ENCODE measurements around the gene TMEM79. TPM values are rescaled to one million over a fixed set of nuclear protein-coding genes. Genes with fewer than 3 reads are reported as not detected.
"Not testable (repeated sequence)": the region's sequence is repeated elsewhere in the genome, so short reads cannot be mapped to it uniquely, and the experiment has no call there.

TMEM79 gene
- total and polyA plus RNA-seq, 4 donors, result 1.6 to 6.8 (median 3.8) TPM

- DNase-seq (ENCODE audit: low read depth in 4 of 6, low spot score in 6 of 6), result no peak
- Histone ChIP-seq H3K4me3 (ENCODE audit: low read depth, low read length) (no peak overlapping the region), H3K4me1 (ENCODE audit: control insufficient read depth, insufficient read depth, low read length) (no peaks in the 10 kb centered on the region), H3K27ac (ENCODE audit: low read depth, low read length) (no peak overlapping the region), H3K9me3 (ENCODE audit: control insufficient read depth, insufficient read depth, low read length) (no peaks in the 10 kb centered on the region), H3K36me3 (ENCODE audit: control insufficient read depth, insufficient read depth, low read length) (peaks cover 78% of the 10 kb centered on the region), H3K27me3 (ENCODE audit: control insufficient read depth, insufficient read depth, low read length) (no peaks in the 10 kb centered on the region)
- 88% methylated on average over 1 of the region's 3 CpGs for WGBS (ENCODE audit: insufficient coverage)
Measured at GRCh38 chr1:156320560-156320959, 36.4 kb downstream of the TMEM79 start.

- not testable (repeated sequence) for H3K4me1 ChIP-seq (ENCODE audit: control insufficient read depth, insufficient read depth, low read length); H3K27me3 ChIP-seq (ENCODE audit: control insufficient read depth, insufficient read depth, low read length); DNase-seq (ENCODE audit: low read depth in 4 of 6, low spot score in 6 of 6); H3K27ac ChIP-seq (ENCODE audit: low read depth, low read length); H3K9me3 ChIP-seq (ENCODE audit: control insufficient read depth, insufficient read depth, low read length); H3K4me3 ChIP-seq (ENCODE audit: low read depth, low read length)
- WGBS (ENCODE audit: insufficient coverage), result 100% methylated on average over 2 of the region's 9 CpGs
- H3K36me3 ChIP-seq (ENCODE audit: control insufficient read depth, insufficient read depth, low read length), result peaks cover 77% of the 10 kb centered on the region
Measured at GRCh38 chr1:156323179-156323578, 39.1 kb downstream of the TMEM79 start.

DNA sequence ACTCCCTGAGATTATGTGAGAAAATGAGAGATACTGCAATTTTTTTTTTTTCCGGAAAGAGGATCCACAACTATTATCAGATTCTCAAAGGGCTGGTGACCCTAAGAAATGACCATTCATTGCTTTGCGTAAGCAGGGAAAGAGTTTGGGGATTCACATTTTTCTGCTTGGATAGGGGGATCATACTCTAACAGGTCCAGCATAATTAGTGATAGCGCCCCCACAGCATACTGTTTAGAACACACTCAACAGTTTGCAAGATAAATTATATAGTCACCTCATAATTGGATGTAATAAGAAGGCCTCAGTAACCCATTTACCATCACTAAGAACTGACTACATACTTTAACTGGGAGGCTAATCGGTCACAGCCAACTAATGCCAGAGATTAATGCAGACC, 52.1 kb downstream of the TMEM79 start:
- peaks cover 25% of the 10 kb centered on the region for H3K36me3 ChIP-seq (ENCODE audit: control insufficient read depth, insufficient read depth, low read length)
- H3K4me3 ChIP-seq (ENCODE audit: low read depth, low read length), result no peak overlapping the region
- H3K27ac ChIP-seq (ENCODE audit: low read depth, low read length), result no peak overlapping the region
- WGBS (ENCODE audit: insufficient coverage), result 60% methylated on average over 1 of the region's 4 CpGs
- peak in 1 of 6 donors; percentile 3 for DNase-seq (ENCODE audit: low read depth in 4 of 6, low spot score in 6 of 6)
- no peaks in the 10 kb centered on the region for H3K27me3 ChIP-seq (ENCODE audit: control insufficient read depth, insufficient read depth, low read length)
- peaks cover 5% of the 10 kb centered on the region for H3K4me1 ChIP-seq (ENCODE audit: control insufficient read depth, insufficient read depth, low read length)
- no peaks in the 10 kb centered on the region for H3K9me3 ChIP-seq (ENCODE audit: control insufficient read depth, insufficient read depth, low read length)

DNA sequence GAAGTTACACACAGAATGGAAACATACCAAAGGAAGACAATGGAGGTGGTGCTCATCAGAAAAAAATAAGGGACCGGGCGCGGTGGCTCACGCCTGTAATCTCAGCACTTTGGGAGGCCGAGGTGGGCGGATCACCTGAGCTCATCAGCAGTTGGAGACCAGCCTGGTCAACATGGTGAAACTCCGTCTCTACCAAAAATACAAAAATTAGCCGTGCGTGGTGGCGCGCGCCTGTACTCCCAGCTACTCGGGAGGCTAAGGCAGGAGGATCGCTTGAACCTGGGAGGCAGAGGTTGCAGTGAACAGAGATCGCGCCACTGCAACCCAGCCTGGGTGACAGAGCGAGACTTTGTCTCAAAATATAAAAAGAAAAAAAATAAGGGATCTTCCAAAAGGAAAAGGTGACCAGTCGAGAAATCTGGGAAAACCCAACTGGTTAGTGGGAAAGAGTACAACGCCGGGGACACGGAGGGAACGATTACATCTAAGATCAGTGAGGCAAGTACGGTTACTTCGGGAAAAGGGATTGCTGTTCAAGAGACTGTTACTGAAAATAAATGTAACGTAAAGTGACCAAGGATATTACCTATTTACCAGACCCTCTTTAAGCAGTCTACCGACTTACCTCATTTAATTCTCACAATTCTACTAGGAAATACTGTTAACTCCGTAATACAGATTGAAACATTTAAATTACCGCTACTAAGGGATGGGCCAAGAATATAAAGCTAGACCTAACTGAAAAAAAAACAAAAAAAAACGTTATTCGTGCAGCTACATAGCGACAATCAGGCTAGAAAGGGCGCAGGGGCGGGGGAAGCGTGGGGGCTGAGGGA, 53.1 kb downstream of the TMEM79 start:
- 47% methylated on average over 27 of the region's 34 CpGs for WGBS (ENCODE audit: insufficient coverage)
- Histone ChIP-seq H3K4me1 (ENCODE audit: control insufficient read depth, insufficient read depth, low read length) (peaks cover 5% of the 10 kb centered on the region), H3K9me3 (ENCODE audit: control insufficient read depth, insufficient read depth, low read length) (no peaks in the 10 kb centered on the region), H3K36me3 (ENCODE audit: control insufficient read depth, insufficient read depth, low read length) (peaks cover 15% of the 10 kb centered on the region), H3K4me3 (ENCODE audit: low read depth, low read length) (peak overlapping the region; percentile 89), H3K27ac (ENCODE audit: low read depth, low read length) (peak overlapping the region; percentile 88), H3K27me3 (ENCODE audit: control insufficient read depth, insufficient read depth, low read length) (no peaks in the 10 kb centered on the region)
- peak in 1 of 6 donors; percentile 16 for DNase-seq (ENCODE audit: low read depth in 4 of 6, low spot score in 6 of 6)

- 0% methylated on average over 14 of the region's 14 CpGs for WGBS (ENCODE audit: insufficient coverage)
- DNase-seq (ENCODE audit: low read depth in 4 of 6, low spot score in 6 of 6), result no peak
- H3K4me1 ChIP-seq (ENCODE audit: control insufficient read depth, insufficient read depth, low read length), result peaks cover 5% of the 10 kb centered on the region
Measured at GRCh38 chr1:156337888-156338179, 53.7 kb downstream of the TMEM79 start.

GRCh38 chr1:156338180-156338976, 54.3 kb downstream of the TMEM79 start, which contains the start of the genes CCT3 and TSACC:
Gene CCT3 (minus strand): TSS chr1:156338292. CDS start chr1:156338184, 108 bp downstream.
Gene TSACC (plus strand): TSS chr1:156338526. CDS start chr1:156339758, 1,232 bp downstream.
- H3K27ac ChIP-seq (ENCODE audit: low read depth, low read length), result peak within 1 kb of the TSS; percentile 88
- 0% methylated on average over 44 of the region's 47 CpGs for WGBS (ENCODE audit: insufficient coverage)
- peaks cover 5% of the 10 kb centered on the region for H3K4me1 ChIP-seq (ENCODE audit: control insufficient read depth, insufficient read depth, low read length)
- H3K9me3 ChIP-seq (ENCODE audit: control insufficient read depth, insufficient read depth, low read length), result no peaks in the 10 kb centered on the region
- H3K4me3 ChIP-seq (ENCODE audit: low read depth, low read length), result peak within 1 kb of the TSS; percentile 89
- peaks cover 9% of the 10 kb centered on the region for H3K36me3 ChIP-seq (ENCODE audit: control insufficient read depth, insufficient read depth, low read length)
- DNase-seq (ENCODE audit: low read depth in 4 of 6, low spot score in 6 of 6), result peak; percentile 98 to 100 (median 100)
- H3K27me3 ChIP-seq (ENCODE audit: control insufficient read depth, insufficient read depth, low read length), result no peaks in the 10 kb centered on the region

More at GRCh38 chr1:156337888-156338179, 53.7 kb downstream of the TMEM79 start:
- Histone ChIP-seq H3K27ac (ENCODE audit: low read depth, low read length) (peak overlapping the region; percentile 88), H3K36me3 (ENCODE audit: control insufficient read depth, insufficient read depth, low read length) (peaks cover 13% of the 10 kb centered on the region), H3K4me3 (ENCODE audit: low read depth, low read length) (peak overlapping the region; percentile 89), H3K27me3 (ENCODE audit: control insufficient read depth, insufficient read depth, low read length) (no peaks in the 10 kb centered on the region), H3K9me3 (ENCODE audit: control insufficient read depth, insufficient read depth, low read length) (no peaks in the 10 kb centered on the region)

Other genes with a start within 250 kb of the TMEM79 start
- gene UBQLN4, start 230.5 kb upstream of the TMEM79 start, total RNA-seq, result 10 to 100 TPM; 20.5 to 27.1 TPM
- gene UBQLN4, start 230.5 kb upstream of the TMEM79 start, polyA plus RNA-seq (ENCODE audit: insufficient read length in 2 of 2), result 10 to 100 TPM; 75.4 to 76.2 TPM
- gene LAMTOR2, start 229.5 kb upstream of the TMEM79 start, total RNA-seq, result 10 to 100 TPM; 34.9 to 76.8 TPM
- gene LAMTOR2, start 229.5 kb upstream of the TMEM79 start, polyA plus RNA-seq (ENCODE audit: insufficient read length in 2 of 2), result 10 to 100 TPM; 72.0 to 75.3 TPM
- under 1 TPM in 1 of 2 donors, not detected in 1; 0.39 TPM for gene RAB25, start 223.2 kb upstream of the TMEM79 start, total RNA-seq
- gene RAB25, start 223.2 kb upstream of the TMEM79 start, polyA plus RNA-seq (ENCODE audit: insufficient read length in 2 of 2), result 1 to 10 TPM; 1.1 to 1.2 TPM
- gene MEX3A, start 201.9 kb upstream of the TMEM79 start, total RNA-seq, result 10 to 100 TPM in 1 of 2 donors, 1 to 10 TPM in 1; 5.8 to 12.3 TPM
- 10 to 100 TPM; 35.1 to 39.3 TPM for gene MEX3A, start 201.9 kb upstream of the TMEM79 start, polyA plus RNA-seq (ENCODE audit: insufficient read length in 2 of 2)
- 100 to 1,000 TPM in 1 of 2 donors, 10 to 100 TPM in 1; 78.4 to 138 TPM for gene LMNA, start 169.6 kb upstream of the TMEM79 start, total RNA-seq
- 10 to 100 TPM; 52.1 to 93.3 TPM for gene LMNA, start 169.6 kb upstream of the TMEM79 start, polyA plus RNA-seq (ENCODE audit: insufficient read length in 2 of 2)
- gene SEMA4A, start 130.7 kb upstream of the TMEM79 start, total RNA-seq, result 10 to 100 TPM in 1 of 2 donors, 1 to 10 TPM in 1; 8.2 to 15.9 TPM
- 10 to 100 TPM; 32.2 to 42.0 TPM for gene SEMA4A, start 130.7 kb upstream of the TMEM79 start, polyA plus RNA-seq (ENCODE audit: insufficient read length in 2 of 2)
- 10 to 100 TPM; 15.1 to 19.7 TPM for gene SLC25A44, start 90.2 kb upstream of the TMEM79 start, total RNA-seq
- 10 to 100 TPM; 40.6 to 43.0 TPM for gene SLC25A44, start 90.2 kb upstream of the TMEM79 start, polyA plus RNA-seq (ENCODE audit: insufficient read length in 2 of 2)
- 10 to 100 TPM; 32.6 to 70.6 TPM for gene PMF1, start 71.3 kb upstream of the TMEM79 start, total RNA-seq
- gene PMF1, start 71.3 kb upstream of the TMEM79 start, polyA plus RNA-seq (ENCODE audit: insufficient read length in 2 of 2), result 10 to 100 TPM; 54.9 to 64.8 TPM
- 1 to 10 TPM; 1.5 to 1.9 TPM for gene BGLAP, start 42.1 kb upstream of the TMEM79 start, total RNA-seq
- gene BGLAP, start 42.1 kb upstream of the TMEM79 start, polyA plus RNA-seq (ENCODE audit: insufficient read length in 2 of 2), result 1 to 10 TPM; 2.3 to 5.6 TPM
- gene PAQR6, start 36.3 kb upstream of the TMEM79 start, total RNA-seq, result 10 to 100 TPM; 42.6 to 43.1 TPM
- 100 to 1,000 TPM; 191 to 206 TPM for gene PAQR6, start 36.3 kb upstream of the TMEM79 start, polyA plus RNA-seq (ENCODE audit: insufficient read length in 2 of 2)
- 10 to 100 TPM; 37.2 to 50.9 TPM for gene SMG5, start 1.5 kb upstream of the TMEM79 start, total RNA-seq
- 10 to 100 TPM; 71.5 to 79.8 TPM for gene SMG5, start 1.5 kb upstream of the TMEM79 start, polyA plus RNA-seq (ENCODE audit: insufficient read length in 2 of 2)
- 10 to 100 TPM; 16.9 to 54.1 TPM for gene GLMP, start 11.4 kb downstream of the TMEM79 start, total RNA-seq
- gene GLMP, start 11.4 kb downstream of the TMEM79 start, polyA plus RNA-seq (ENCODE audit: insufficient read length in 2 of 2), result 10 to 100 TPM; 22.9 to 28.9 TPM
- under 1 TPM in 1 of 2 donors, not detected in 1; 0.50 TPM for gene VHLL, start 15.0 kb downstream of the TMEM79 start, total RNA-seq
- gene VHLL, start 15.0 kb downstream of the TMEM79 start, polyA plus RNA-seq (ENCODE audit: insufficient read length in 2 of 2), result under 1 TPM; 0.32 to 0.38 TPM
- 100 to 1,000 TPM; 248 to 258 TPM for gene CCT3, start 54.0 kb downstream of the TMEM79 start, total RNA-seq
- gene CCT3, start 54.0 kb downstream of the TMEM79 start, polyA plus RNA-seq (ENCODE audit: insufficient read length in 2 of 2), result 100 to 1,000 TPM; 231 to 250 TPM
- not detected for gene TSACC, start 54.2 kb downstream of the TMEM79 start, total RNA-seq
- gene TSACC, start 54.2 kb downstream of the TMEM79 start, polyA plus RNA-seq (ENCODE audit: insufficient read length in 2 of 2), result 1 to 10 TPM in 1 of 2 donors, under 1 TPM in 1; 0.79 to 1.7 TPM
- not detected for gene RHBG, start 84.9 kb downstream of the TMEM79 start, total RNA-seq
- gene RHBG, start 84.9 kb downstream of the TMEM79 start, polyA plus RNA-seq (ENCODE audit: insufficient read length in 2 of 2), result under 1 TPM; 0.26 to 0.81 TPM
- gene MEF2D, start 216.4 kb downstream of the TMEM79 start, total RNA-seq, result 10 to 100 TPM in 1 of 2 donors, 1 to 10 TPM in 1; 5.7 to 13.2 TPM
- 10 to 100 TPM; 21.8 to 28.9 TPM for gene MEF2D, start 216.4 kb downstream of the TMEM79 start, polyA plus RNA-seq (ENCODE audit: insufficient read length in 2 of 2)